GM18870 (cell line): ENCODE data around the gene ESPNL.

Source experiments
- ATAC-seq: cut with Tn5 transposase; IDR thresholded peaks from one replicate; pipeline ENCODE4 v1.9.1; 2021; ENCODE audit warnings: moderate library complexity; ENCODE audit not compliant: unreplicated experiment

Gene ESPNL

DNA sequence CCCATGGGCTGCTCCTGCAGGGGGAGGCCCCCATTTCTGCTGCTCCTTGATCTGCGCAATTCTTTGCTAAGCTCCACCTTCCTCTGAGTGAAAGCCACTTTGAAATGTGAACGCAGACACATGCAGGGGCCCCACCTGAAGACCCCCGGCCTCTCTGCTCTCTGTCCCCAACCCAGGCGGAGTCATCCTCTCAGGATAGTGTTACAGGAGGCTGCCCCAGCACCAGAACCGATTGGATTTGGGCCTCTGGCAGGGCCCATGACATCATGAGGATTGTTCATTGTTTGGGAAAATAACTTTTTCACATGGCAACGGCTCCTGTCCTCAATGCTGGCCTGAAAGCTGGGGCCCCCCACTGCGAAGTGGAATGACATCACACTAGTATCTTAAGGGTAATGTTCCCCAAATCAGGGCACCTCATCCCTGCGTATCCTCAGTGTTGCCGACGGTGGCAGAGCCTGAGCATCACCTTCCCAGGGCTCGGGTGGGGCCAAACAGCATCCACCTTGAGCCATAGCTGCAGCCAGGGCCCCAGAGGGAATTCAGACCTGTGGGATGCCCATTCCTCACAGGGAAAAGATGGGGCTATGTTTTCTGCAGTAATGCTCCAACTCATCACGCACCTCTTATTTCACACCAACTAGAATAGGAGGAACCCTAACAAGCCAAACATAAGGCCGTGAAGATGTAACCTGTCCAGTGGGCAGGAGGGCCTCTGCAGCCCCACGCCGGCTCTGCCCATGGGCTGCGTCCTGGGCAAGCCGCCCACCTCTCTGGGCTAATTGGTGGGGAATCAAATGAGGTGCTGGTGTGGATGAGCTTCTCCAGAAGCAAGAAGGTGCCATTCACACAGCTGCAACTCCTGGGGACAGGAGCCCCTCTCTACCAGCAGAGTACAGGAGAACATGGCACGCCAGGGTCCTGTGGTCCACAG is 55.9 kb downstream of the ESPNL start:
- ATAC-seq: no peak

DNA sequence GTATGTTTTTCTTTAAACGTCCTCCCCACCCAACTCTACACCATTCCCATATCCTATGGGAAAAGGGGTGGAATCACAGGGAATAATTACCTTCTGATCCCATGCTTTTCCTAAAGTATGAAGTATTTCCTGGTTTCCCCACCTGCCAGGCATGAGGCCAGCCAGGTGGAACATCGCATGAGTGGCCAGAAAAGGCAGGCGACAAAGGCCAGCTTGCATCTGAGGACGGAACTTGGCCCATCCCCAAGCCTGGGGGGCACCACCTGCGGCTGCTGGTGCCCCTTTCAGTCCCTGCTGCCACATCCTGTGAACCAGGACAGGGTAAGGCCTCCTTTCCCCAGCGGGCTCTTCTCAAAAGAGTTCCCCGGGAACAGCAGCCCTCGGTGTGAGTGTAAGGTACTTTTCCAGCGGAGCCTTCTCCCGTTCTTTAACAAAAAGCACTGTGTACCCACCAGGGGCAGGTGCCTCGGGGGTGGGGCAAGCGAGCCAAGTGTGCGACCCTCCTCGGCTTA is 57.4 kb downstream of the ESPNL start:
- no peak for ATAC-seq

GRCh38 chr2:238158018-238158508 is 57.9 kb downstream of the ESPNL start:
- ATAC-seq: no peak

DNA sequence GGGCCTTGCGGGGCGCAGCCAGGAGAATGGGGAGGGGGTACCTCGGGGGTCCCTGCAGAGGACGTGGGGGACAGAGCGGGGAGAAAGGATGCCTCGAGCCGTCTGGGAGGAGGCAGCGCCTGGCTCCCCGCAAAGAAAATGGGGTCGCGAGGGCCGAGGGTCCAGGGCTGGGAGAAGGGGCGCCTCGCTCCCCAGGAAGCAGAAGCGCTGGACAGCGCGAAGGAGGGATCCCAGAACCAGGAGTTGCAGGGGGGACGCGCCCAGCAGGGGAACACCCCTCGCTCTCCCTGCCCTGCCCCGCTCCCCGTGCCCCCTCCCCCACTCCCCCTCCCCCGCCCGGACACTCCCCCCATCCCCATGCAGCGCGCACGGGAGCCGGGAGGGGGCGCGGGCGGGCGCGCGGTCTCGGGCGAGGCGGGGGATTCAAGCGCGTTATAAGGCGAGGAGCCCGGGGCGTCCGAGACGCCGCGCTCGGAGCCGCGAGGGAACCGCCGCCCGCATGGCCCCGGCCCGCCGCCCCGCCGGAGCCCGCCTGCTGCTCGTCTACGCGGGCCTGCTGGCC is 58.5 kb downstream of the ESPNL start, which contains the start of gene ERFE:
Gene ERFE, plus strand, starts transcription at position 462 of the 562 bp plus-strand sequence. Its CDS starts 38 bp downstream, at position 500.
- no peak for ATAC-seq

- ATAC-seq: no peak
Measured at GRCh38 chr2:238159071-238159539, 59.0 kb downstream of the ESPNL start.

GRCh38 chr2:238159661-238160205 is 59.6 kb downstream of the ESPNL start:
- no peak for ATAC-seq

DNA sequence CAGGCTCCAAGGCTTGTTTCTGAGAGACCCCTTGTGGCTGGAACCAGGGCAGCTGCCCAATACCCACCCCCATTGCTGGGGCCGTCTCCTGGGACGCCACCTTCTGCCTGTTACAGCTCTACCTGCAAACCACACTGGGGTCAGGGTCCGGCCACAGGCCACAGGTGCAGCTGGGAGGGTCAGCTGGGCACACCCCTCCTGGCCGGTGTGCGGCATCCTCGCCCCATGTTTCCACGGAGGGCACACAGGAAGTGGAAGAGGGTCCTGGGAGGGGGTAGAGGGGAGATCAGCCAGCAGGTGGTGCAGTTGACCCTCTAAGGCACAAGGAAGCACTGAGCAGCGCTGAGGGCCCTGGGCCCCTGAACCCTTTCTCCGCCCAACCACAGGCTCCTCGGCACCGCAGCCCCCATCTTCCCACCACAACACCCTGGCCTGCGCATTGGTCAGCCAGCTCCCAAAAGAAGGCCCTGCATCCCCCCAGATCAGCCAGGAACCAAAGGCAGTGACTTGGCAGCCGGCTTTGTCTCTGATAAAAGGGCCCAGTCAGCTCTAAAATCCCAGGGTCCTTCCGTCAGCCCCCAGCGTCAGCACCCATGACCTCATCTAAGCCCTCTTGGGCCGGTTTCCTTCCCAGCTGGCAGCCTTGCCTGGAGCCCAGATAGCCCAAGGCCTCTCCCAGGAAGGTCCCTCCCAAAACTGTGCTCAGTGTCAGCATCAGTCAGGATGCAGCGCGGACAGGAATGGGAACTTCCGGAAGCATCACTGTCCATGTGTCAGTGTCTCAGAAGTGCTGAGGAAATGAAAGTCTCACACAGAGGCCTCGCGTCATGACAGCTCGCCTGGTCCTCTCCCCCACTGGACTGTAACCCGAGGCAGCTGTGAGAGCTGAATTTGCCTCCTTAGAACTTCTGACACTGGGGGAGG is 60.3 kb downstream of the ESPNL start:
- ATAC-seq: no peak

DNA sequence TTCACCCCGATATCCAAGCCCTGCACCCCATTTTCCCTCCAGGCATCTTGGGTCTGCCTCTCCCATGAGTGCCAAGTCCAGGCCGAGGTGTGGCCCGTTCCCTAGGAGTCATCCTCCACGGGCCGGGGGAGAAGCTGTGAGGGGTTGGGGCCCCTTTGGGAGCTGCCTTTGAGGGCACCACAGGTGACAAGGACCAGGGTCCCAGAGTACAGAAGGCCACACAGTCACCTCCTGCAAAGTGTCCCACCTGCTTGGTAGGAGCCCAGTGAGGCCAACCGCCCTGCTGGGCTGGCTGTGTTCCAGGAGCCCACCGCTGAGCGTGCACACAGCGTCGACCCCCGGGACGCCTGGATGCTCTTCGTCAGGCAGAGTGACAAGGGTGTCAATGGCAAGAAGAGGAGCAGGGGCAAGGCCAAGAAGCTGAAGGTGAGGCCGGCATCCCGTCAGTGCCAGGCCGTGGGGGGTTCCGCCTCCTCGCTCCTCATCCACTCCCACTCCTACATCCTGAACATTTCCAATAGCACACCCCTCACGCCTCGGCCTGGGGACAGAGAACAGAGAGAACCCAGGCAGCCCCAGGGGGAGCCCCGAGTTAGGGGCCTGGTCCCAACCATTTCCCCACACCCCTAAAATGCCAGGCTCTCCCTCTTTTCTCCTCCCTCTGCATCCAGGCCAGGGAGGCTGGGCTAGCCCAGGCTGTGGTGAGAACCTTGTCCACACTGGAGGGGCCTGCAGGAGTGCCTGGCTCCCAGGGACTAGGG is 61.3 kb downstream of the ESPNL start:
- no peak for ATAC-seq

DNA sequence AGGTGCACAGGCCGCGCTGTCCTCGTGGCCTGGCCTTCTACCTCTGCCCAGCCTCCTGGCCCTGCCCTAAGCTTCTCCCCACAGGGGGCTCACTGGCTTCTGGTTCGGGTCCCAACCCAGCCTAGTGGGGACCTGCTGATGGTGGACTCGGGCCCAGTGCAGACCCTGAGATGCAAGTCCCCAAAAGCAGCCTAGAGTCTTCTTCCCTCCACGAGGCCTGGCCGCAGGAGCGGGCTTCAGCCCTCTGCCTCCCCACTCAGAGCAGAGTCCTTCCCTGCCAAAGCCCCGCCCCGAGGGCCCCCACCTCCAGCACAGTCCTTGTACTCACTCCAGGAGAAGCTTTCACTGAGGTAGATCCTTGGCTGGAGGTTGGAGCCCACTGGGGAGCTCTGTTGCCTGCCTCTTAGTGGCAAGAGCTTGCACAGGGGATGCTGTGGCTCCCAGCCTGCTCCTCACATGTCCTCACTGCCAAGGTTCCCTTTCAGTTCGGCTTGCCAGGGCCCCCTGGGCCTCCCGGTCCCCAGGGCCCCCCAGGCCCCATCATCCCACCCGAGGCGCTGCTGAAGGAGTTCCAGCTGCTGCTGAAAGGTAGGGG is 62.2 kb downstream of the ESPNL start:
- no peak for ATAC-seq

GRCh38 chr2:238162846-238163441 is 62.8 kb downstream of the ESPNL start:
- ATAC-seq: no peak

DNA sequence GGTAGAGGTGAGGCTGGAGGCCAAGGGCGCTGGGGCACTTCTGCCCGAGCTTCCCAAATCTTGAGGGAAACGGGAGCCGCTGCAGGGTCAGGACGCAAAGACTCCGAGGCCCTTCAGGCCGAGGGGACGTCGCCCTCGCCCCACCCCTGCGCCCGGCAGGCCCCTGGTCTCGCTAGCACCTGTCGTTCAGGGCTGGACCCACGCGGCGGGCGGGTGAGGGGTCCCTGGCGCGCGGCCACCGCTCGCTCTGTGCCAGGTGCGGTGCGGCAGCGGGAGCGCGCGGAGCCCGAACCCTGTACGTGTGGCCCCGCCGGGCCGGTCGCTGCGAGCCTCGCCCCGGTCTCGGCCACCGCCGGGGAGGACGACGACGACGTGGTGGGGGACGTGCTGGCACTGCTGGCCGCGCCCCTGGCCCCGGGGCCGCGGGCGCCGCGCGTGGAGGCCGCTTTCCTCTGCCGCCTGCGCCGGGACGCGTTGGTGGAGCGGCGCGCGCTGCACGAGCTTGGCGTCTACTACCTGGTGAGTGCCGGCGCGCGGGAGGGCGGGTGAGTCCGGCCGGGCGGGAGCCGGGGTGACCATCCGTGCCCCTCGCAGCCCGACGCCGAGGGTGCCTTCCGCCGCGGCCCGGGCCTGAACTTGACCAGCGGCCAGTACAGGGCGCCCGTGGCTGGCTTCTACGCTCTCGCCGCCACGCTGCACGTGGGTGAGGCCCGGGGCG is 63.5 kb downstream of the ESPNL start:
- ATAC-seq: no peak

GRCh38 chr2:238164906-238165287 is 64.8 kb downstream of the ESPNL start:
- ATAC-seq: no peak

DNA sequence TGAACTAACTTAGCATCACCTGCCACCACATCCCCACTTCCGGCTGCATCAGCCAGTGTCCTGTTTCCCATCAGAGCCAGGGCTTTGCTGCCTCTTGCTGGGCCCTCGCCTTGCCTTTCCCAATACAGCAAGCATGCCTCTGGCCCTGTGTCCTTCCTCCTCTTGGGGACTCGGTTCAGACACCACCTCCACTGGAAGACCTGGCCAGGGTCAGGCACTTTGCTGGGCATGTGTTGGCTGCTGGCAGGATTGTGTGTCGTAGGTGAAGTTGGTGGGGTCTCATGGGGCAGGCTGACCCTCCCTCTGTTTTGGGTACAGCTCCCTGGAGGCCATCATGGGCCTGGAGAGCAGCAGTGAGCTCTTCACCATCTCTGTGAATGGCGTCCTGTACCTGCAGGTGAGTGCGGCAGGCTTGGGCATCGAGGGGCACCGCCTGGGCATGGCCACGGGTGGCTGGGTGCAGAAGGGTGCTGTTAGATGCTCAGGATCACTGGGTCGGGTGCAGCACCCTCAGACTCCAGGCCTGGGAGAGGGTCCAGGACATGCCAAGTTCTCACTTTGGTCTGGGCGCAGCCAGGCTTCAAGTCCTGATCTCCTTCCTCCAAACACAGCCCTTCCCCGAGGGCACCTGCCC is 65.3 kb downstream of the ESPNL start:
- ATAC-seq: no peak

GRCh38 chr2:238166391-238167343 is 66.5 kb downstream of the ESPNL start:
- no peak for ATAC-seq

DNA sequence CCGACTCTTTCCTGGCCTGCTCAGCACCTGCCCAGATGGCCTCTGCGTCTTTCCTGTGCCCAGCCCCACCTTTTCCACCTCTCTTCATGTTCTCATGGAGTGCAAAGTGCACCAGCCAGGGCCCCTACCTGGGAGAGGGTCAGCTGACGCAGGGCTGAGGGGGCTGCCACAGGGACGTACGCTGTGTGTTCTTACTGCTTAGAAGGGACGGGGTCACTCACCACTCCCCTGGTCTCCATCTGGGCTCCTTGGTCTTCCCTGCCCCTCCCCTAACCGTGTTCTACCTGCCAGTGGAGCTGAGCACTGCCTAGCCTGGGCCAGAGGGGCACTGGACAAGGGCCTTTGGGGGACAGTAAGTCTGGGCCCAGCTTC is 67.2 kb downstream of the ESPNL start:
- ATAC-seq: no peak

GRCh38 chr2:238167761-238168160 is 67.6 kb downstream of the ESPNL start:
- ATAC-seq: no peak
